ENCODE data around the gene USP3. TPM values are rescaled to one million over a fixed set of nuclear protein-coding genes. Genes with fewer than 3 reads are reported as not detected.

Gene USP3
- total RNA-seq, 4 donors from 2014 or later = 56.1 to 93.0 (median 73.7) TPM

- in situ Hi-C loops (cut with MboI; ENCODE audit: low pct_ligation_motif_present in 1 of 4, low pct_unique_long_range_greater_than_20kb in 1 of 4, low sequenced_read_pairs in 3 of 4) (no loop called here), intact Hi-C loops (cut with DNase I; ENCODE audit: low total_unique reads) (no loop called here)
- DNase-seq = no peak
- H3K27ac ChIP-seq = no peak overlapping the region
- H3K36me3 ChIP-seq = no peaks in the 10 kb centered on the region
- no peaks in the 10 kb centered on the region for H3K27me3 ChIP-seq
- 28 to 33% methylated on average over 2 of the region's 2 CpGs for WGBS, 2 donors (ENCODE audit: low coverage in 1 of 2)
- H3K4me1 ChIP-seq = peaks cover 34 to 77% (median 58%) of the 10 kb centered on the region in 4 donors
- no peak overlapping the region for H3K4me3 ChIP-seq
- H3K9me3 ChIP-seq = no peaks in the 10 kb centered on the region
- TF ChIP-seq EP300 (IDR thresholded peaks at IDR 0.05; ENCODE audit: low read depth) (no peak), POLR2A (IDR thresholded peaks at IDR 0.05) (no peak), CTCF (IDR thresholded peaks at IDR 0.05) (no peak), POLR2AphosphoS5 (IDR thresholded peaks at IDR 0.05) (no peak)
These were observed 3.8 kb downstream of the USP3 start for GRCh38 chr15:63507878-63508818.

DNA sequence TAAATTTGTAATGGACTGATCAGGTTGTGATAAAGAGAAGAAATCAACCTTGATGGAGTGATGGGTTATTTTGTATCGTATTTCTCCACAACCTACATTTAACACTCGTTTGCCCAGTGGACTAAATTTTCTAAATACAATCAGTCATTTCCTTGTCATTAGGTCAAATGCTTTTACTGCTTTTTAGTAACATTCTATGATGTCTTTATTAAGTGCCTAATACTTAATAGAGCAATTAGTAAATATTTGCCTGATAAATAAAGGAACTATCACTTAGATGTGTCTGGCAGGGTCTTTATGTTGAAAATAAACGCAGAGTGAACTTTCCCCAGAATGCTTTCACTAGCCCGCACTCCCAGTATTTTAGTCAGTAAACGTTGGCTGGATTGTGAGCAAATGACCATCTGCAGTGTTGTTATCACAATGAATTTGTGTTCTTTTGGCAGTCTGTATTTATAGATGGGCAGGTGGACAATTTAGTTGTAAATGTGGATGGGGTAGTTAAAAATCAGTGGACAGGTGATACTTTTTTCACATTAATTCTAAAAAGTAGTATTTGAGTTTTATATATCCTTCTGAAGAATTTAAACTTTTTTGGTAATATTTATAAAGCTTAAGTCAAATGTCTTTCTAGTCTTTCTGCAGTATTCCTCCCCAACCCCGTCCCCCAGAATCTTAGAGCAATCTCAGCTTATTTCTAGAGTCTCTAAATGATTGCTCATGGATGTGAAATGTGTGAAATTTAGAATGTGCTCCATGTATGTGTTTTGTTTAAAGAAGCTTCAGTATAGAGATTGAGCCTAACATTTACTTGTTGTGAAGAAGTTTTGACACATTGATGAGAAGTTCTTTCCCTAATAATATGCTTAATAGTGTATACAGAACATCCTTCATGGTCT lies 4.9 kb downstream of the USP3 start:
- peak overlapping the region; percentile 27 to 49 (median 45) for H3K27ac ChIP-seq
- intact Hi-C loops (cut with DNase I; ENCODE audit: low total_unique reads) (no loop called here), in situ Hi-C loops (cut with MboI; ENCODE audit: low pct_ligation_motif_present in 1 of 4, low pct_unique_long_range_greater_than_20kb in 1 of 4, low sequenced_read_pairs in 3 of 4) (no loop called here)
- H3K9me3 ChIP-seq = no peaks in the 10 kb centered on the region
- no peaks in the 10 kb centered on the region for H3K27me3 ChIP-seq
- DNase-seq = no peak
- H3K4me3 ChIP-seq = no peak overlapping the region
- H3K4me1 ChIP-seq = peaks cover 36 to 85% (median 68%) of the 10 kb centered on the region in 4 donors
- TF ChIP-seq CTCF (IDR thresholded peaks at IDR 0.05) = no peak
- no peak for TF ChIP-seq EP300 (IDR thresholded peaks at IDR 0.05; ENCODE audit: low read depth)
- no peak for TF ChIP-seq POLR2A (IDR thresholded peaks at IDR 0.05)
- no peak for TF ChIP-seq POLR2AphosphoS5 (IDR thresholded peaks at IDR 0.05)
- WGBS, 2 donors (ENCODE audit: low coverage in 1 of 2) = 45 to 50% methylated on average over 6 of the region's 6 CpGs
- no peaks in the 10 kb centered on the region for H3K36me3 ChIP-seq

DNA sequence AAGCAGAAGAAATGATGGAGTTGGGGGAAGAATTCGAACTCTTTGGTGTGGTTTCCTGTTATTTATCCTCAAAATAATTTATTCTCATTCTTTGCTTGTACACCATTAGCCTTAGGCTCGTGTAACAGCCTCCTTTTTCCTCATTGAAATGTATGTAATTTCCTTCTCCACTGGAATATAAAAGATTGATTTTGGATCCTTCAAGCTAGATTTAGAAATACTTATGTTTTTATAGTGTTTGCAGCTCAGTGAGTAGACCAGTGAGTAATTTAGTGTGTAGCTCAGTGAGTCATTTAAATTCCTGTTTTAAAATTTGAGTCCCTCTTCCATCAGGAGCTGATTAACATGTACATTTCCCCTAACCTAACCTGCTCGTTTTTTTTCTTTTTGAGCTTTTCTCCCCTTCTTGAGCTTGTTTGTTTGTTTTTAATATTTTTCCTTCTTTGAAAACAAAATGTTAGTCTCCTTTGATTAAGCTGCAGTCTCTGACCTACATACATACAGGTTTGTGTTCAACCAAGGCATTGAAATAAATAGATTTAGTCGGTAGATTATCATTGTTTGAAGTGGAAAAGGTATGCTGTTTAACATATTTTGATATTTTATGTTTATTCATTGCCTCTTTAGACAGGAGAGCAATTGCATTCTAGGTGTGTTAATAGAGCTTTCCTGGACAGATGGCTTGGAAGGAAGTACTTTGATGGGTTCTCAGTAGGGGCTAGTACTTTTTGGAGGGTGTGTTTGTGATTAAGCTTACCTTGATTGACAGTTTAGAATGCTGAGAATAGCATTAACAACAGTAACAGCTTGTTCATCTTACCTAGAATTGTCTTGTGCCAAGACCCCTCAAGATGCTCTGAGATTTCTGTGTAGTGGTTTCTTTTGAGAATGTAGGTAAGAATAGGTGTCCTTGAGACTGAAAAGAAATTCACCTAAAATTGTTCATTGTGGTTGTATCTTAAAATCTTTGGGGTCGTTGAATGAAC lies 5.9 kb downstream of the USP3 start:
- Histone ChIP-seq H3K36me3 (no peaks in the 10 kb centered on the region), H3K27ac (peak overlapping the region; percentile 27 to 49 (median 45)), H3K9me3 (no peaks in the 10 kb centered on the region), H3K27me3 (no peaks in the 10 kb centered on the region), H3K4me3 (no peak overlapping the region), H3K4me1 (peaks cover 42 to 94% (median 77%) of the 10 kb centered on the region in 4 donors)
- no peak for DNase-seq
- in situ Hi-C loops (cut with MboI; ENCODE audit: low pct_ligation_motif_present in 1 of 4, low pct_unique_long_range_greater_than_20kb in 1 of 4, low sequenced_read_pairs in 3 of 4) = no loop called here
- intact Hi-C loops (cut with DNase I; ENCODE audit: low total_unique reads) = no loop called here
- whole genome bisulfite sequencing, 2 donors (ENCODE audit: low coverage in 1 of 2) = 23 to 26% methylated on average over 4 to 5 of the region's 5 CpGs
- TF ChIP-seq POLR2AphosphoS5 (IDR thresholded peaks at IDR 0.05) (no peak), POLR2A (IDR thresholded peaks at IDR 0.05) (no peak), EP300 (IDR thresholded peaks at IDR 0.05; ENCODE audit: low read depth) (no peak), CTCF (IDR thresholded peaks at IDR 0.05) (no peak)

Data from transverse colon (tissue), 4 donors.